T-helper 2 cell treated with Interferon-gamma antibody and Interleukin-4, amounts not matched to agents 5 μg/mL and 100 μg/mL, for 36 hours (primary cell): ENCODE results near the gene MAP2K3.

ENCODE experiments used
- DNase-seq: peaks from one replicate; pipeline ENCODE4 v3.0.0; 2021; ENCODE audit warnings: low spot score
- H3K27ac Mint-ChIP-seq: one replicate; pipeline ENCODE4 v1.8.0; 2021; ENCODE audit warnings: mild to moderate bottlenecking, mixed read lengths
- H3K27me3 Mint-ChIP-seq: one replicate; pipeline ENCODE4 v1.8.0; 2021; ENCODE audit warnings: low read depth, mixed read lengths
- H3K36me3 Mint-ChIP-seq: one replicate; pipeline ENCODE4 v1.8.0; 2021; ENCODE audit warnings: low read depth, mixed read lengths
- H3K4me1 Mint-ChIP-seq: one replicate; pipeline ENCODE4 v1.8.0; 2021; ENCODE audit warnings: low read depth, mixed read lengths
- H3K4me3 Mint-ChIP-seq: one replicate; pipeline ENCODE4 v1.8.0; 2022; ENCODE audit warnings: mild to moderate bottlenecking, moderate library complexity, mixed read lengths
- H3K9me3 Mint-ChIP-seq: one replicate; pipeline ENCODE4 v1.8.0; 2021; ENCODE audit warnings: mixed read lengths

Gene MAP2K3

GRCh38 chr17:21249086-21249795 lies 35.3 kb upstream of the MAP2K3 start:
- Mint-ChIP-seq H3K27me3 (peaks cover 21% of the 10 kb centered on the region), H3K4me3 (no peak overlapping the region), H3K27ac (no peak overlapping the region), H3K36me3 (no peaks in the 10 kb centered on the region), H3K4me1 (peaks cover 5% of the 10 kb centered on the region), H3K9me3 (no peaks in the 10 kb centered on the region)
- no peak for DNase-seq

GRCh38 chr17:21249920-21250703 lies 34.4 kb upstream of the MAP2K3 start:
- peaks cover 21% of the 10 kb centered on the region for H3K27me3 Mint-ChIP-seq
- no peaks in the 10 kb centered on the region for H3K36me3 Mint-ChIP-seq
- peaks cover 6% of the 10 kb centered on the region for H3K4me1 Mint-ChIP-seq
- H3K27ac Mint-ChIP-seq: no peak overlapping the region
- DNase-seq: no peak
- no peaks in the 10 kb centered on the region for H3K9me3 Mint-ChIP-seq
- H3K4me3 Mint-ChIP-seq: no peak overlapping the region

GRCh38 chr17:21250854-21251253 lies 33.7 kb upstream of the MAP2K3 start:
- no peaks in the 10 kb centered on the region for H3K36me3 Mint-ChIP-seq
- DNase-seq: no peak
- peaks cover 6% of the 10 kb centered on the region for H3K4me1 Mint-ChIP-seq
- H3K27me3 Mint-ChIP-seq: peaks cover 21% of the 10 kb centered on the region
- no peak overlapping the region for H3K4me3 Mint-ChIP-seq
- H3K9me3 Mint-ChIP-seq: no peaks in the 10 kb centered on the region
- no peak overlapping the region for H3K27ac Mint-ChIP-seq

GRCh38 chr17:21251337-21252010 lies 33.0 kb upstream of the MAP2K3 start:
- no peak overlapping the region for H3K4me3 Mint-ChIP-seq
- peaks cover 6% of the 10 kb centered on the region for H3K4me1 Mint-ChIP-seq
- no peak for DNase-seq

GRCh38 chr17:21252289-21252795 lies 32.2 kb upstream of the MAP2K3 start:
- peaks cover 21% of the 10 kb centered on the region for H3K27me3 Mint-ChIP-seq
- H3K36me3 Mint-ChIP-seq: no peaks in the 10 kb centered on the region
- peaks cover 6% of the 10 kb centered on the region for H3K4me1 Mint-ChIP-seq
- DNase-seq: no peak
- H3K4me3 Mint-ChIP-seq: peak overlapping the region; percentile 69
- H3K27ac Mint-ChIP-seq: no peak overlapping the region
- no peaks in the 10 kb centered on the region for H3K9me3 Mint-ChIP-seq

More at GRCh38 chr17:21251337-21252010, 33.0 kb upstream of the MAP2K3 start:
- no peak overlapping the region for H3K27ac Mint-ChIP-seq
- no peaks in the 10 kb centered on the region for H3K9me3 Mint-ChIP-seq
- H3K27me3 Mint-ChIP-seq: peaks cover 21% of the 10 kb centered on the region
- no peaks in the 10 kb centered on the region for H3K36me3 Mint-ChIP-seq

GRCh38 chr17:21252796-21253645 lies 31.5 kb upstream of the MAP2K3 start, which contains the start of gene NATD1:
TSS of gene NATD1 (minus strand) at chr17:21253410. CDS start at chr17:21253264, 146 bp downstream.
- peak; percentile 69 for DNase-seq
- Mint-ChIP-seq H3K4me1 (peaks cover 7% of the 10 kb centered on the region), H3K27me3 (peaks cover 25% of the 10 kb centered on the region), H3K4me3 (peak within 1 kb of the TSS; percentile 82), H3K36me3 (no peaks in the 10 kb centered on the region), H3K27ac (no peak within 1 kb of the TSS), H3K9me3 (no peaks in the 10 kb centered on the region)

- H3K4me1 Mint-ChIP-seq: peaks cover 11% of the 10 kb centered on the region
Measured at GRCh38 chr17:21253646-21254441, 30.7 kb upstream of the MAP2K3 start.

GRCh38 chr17:21258593-21258992 lies 25.9 kb upstream of the MAP2K3 start:
- peaks cover 4% of the 10 kb centered on the region for H3K27me3 Mint-ChIP-seq
- no peak overlapping the region for H3K27ac Mint-ChIP-seq
- no peak overlapping the region for H3K4me3 Mint-ChIP-seq
- peaks cover 9% of the 10 kb centered on the region for H3K4me1 Mint-ChIP-seq
- no peak for DNase-seq
- no peaks in the 10 kb centered on the region for H3K9me3 Mint-ChIP-seq
- H3K36me3 Mint-ChIP-seq: no peaks in the 10 kb centered on the region

More at GRCh38 chr17:21253646-21254441, 30.7 kb upstream of the MAP2K3 start:
- H3K27ac Mint-ChIP-seq: no peak overlapping the region
- no peaks in the 10 kb centered on the region for H3K9me3 Mint-ChIP-seq
- DNase-seq: no peak
- H3K4me3 Mint-ChIP-seq: peak overlapping the region; percentile 82
- peaks cover 25% of the 10 kb centered on the region for H3K27me3 Mint-ChIP-seq
- no peaks in the 10 kb centered on the region for H3K36me3 Mint-ChIP-seq

- Mint-ChIP-seq H3K27me3 (peaks cover 4% of the 10 kb centered on the region), H3K27ac (no peak overlapping the region), H3K9me3 (no peaks in the 10 kb centered on the region), H3K4me1 (peaks cover 8% of the 10 kb centered on the region), H3K36me3 (no peaks in the 10 kb centered on the region), H3K4me3 (no peak overlapping the region)
- DNase-seq: no peak
Measured at GRCh38 chr17:21262259-21262993, 22.1 kb upstream of the MAP2K3 start.

GRCh38 chr17:21263376-21263775 lies 21.1 kb upstream of the MAP2K3 start:
- Mint-ChIP-seq H3K27me3 (no peaks in the 10 kb centered on the region), H3K9me3 (no peaks in the 10 kb centered on the region), H3K4me3 (no peak overlapping the region), H3K4me1 (peaks cover 12% of the 10 kb centered on the region), H3K27ac (no peak overlapping the region), H3K36me3 (no peaks in the 10 kb centered on the region)
- DNase-seq: no peak

- no peaks in the 10 kb centered on the region for H3K9me3 Mint-ChIP-seq
- no peaks in the 10 kb centered on the region for H3K27me3 Mint-ChIP-seq
- H3K36me3 Mint-ChIP-seq: no peaks in the 10 kb centered on the region
- peak overlapping the region; percentile 76 for H3K27ac Mint-ChIP-seq
- H3K4me1 Mint-ChIP-seq: peaks cover 12% of the 10 kb centered on the region
- DNase-seq: no peak
- peak overlapping the region; percentile 6 for H3K4me3 Mint-ChIP-seq
Measured at GRCh38 chr17:21268596-21269188, 15.8 kb upstream of the MAP2K3 start.

GRCh38 chr17:21269394-21269793 lies 15.1 kb upstream of the MAP2K3 start:
- Mint-ChIP-seq H3K9me3 (no peaks in the 10 kb centered on the region), H3K27me3 (no peaks in the 10 kb centered on the region), H3K36me3 (no peaks in the 10 kb centered on the region), H3K27ac (no peak overlapping the region), H3K4me1 (peaks cover 12% of the 10 kb centered on the region), H3K4me3 (no peak overlapping the region)
- no peak for DNase-seq
